DND-41 (cell line): ENCODE data around the gene EDN3.

Experiments used
- ATAC-seq: fragments of 200-7000 bp; cut with Tn5 transposase; 3 replicates; pipeline ENCODE4 v1.9.1; 2021; ENCODE audit warnings: low read depth; ENCODE audit not compliant: insufficient read depth
- DNase-seq: peaks from one replicate; pipeline ENCODE4 v3.0.0-alpha.2; 2020
- H2AFZ ChIP-seq: 2 replicates; pipeline ENCODE4 v1.6.0; 2012; ENCODE audit warnings: low read depth, low read length
- H3K27ac ChIP-seq: 2 replicates; pipeline ENCODE4 v1.5.1; 2012; ENCODE audit warnings: low read length, inconsistent platforms
- H3K27me3 ChIP-seq: fragments of 200-600 bp; sonication (generic); 2 replicates; pipeline ENCODE4 v1.6.0; 2012; ENCODE audit warnings: low read length, mild to moderate bottlenecking, inconsistent platforms; ENCODE audit not compliant: insufficient read depth, poor library complexity
- H3K36me3 ChIP-seq: 2 replicates; pipeline ENCODE4 v1.5.1; 2012; ENCODE audit warnings: low read length, inconsistent platforms; ENCODE audit not compliant: insufficient read depth
- H3K4me1 ChIP-seq: 2 replicates; pipeline ENCODE4 v1.5.1; 2012; ENCODE audit warnings: mild to moderate bottlenecking, low read length; ENCODE audit not compliant: insufficient read depth
- H3K4me2 ChIP-seq: 2 replicates; pipeline ENCODE4 v1.6.0; 2012; ENCODE audit warnings: mild to moderate bottlenecking, moderate library complexity, low read length, inconsistent platforms; ENCODE audit not compliant: insufficient read depth
- H3K4me3 ChIP-seq, 2 experiments: fragments of 200-600 bp in 1 of 2; shearing (Covaris generic) in 1 of 2; 2 replicates each; pipeline ENCODE4 v1.5.1; 2012 to 2016; ENCODE audit warnings: inconsistent platforms in 2 of 2, low read length in 2 of 2, mild to moderate bottlenecking in 2 of 2, low read depth in 1 of 2, moderate library complexity in 1 of 2
- H3K79me2 ChIP-seq: 2 replicates; pipeline ENCODE4 v1.6.0; 2012; ENCODE audit warnings: low read length, inconsistent platforms; ENCODE audit not compliant: insufficient read depth
- H3K9ac ChIP-seq: 2 replicates; pipeline ENCODE4 v1.6.0; 2012; ENCODE audit warnings: low read depth, mild to moderate bottlenecking, inconsistent platforms, low read length, moderate library complexity
- H3K9me3 ChIP-seq: 2 replicates; pipeline ENCODE4 v1.5.1; 2012; ENCODE audit warnings: low read length, moderate library complexity, mild to moderate bottlenecking, inconsistent platforms; ENCODE audit not compliant: insufficient read depth, severe bottlenecking
- H4K20me1 ChIP-seq: 2 replicates; pipeline ENCODE4 v1.6.0; 2012; ENCODE audit warnings: low read length; ENCODE audit not compliant: insufficient read depth
- EZH2 ChIP-seq: IDR thresholded peaks from 3 replicates; pipeline ENCODE4 v1.6.1; 2012; ENCODE audit warnings: borderline replicate concordance, low read depth, mild to moderate bottlenecking, moderate library complexity, low read length, inconsistent platforms; ENCODE audit not compliant: severe bottlenecking
- TF ChIP-seq, protein P1 (sequence below): IDR thresholded peaks from 2 replicates; pipeline ENCODE4 v1.5.1; 2012; ENCODE audit warnings: borderline replicate concordance, low read length, moderate library complexity, mild to moderate bottlenecking; ENCODE audit not compliant: poor library complexity, severe bottlenecking; ENCODE audit errors: extremely low read depth

EDN3 gene

GRCh38 chr20:59371431-59371830, 71.0 kb downstream of the EDN3 start:
- H3K27me3 ChIP-seq, result peaks cover 5% of the 10 kb centered on the region
- H3K4me1 ChIP-seq, result no peaks in the 10 kb centered on the region
- DNase-seq, result no peak
- no peak overlapping the region for H3K4me3 ChIP-seq
- H3K27ac ChIP-seq, result no peak overlapping the region
- H3K79me2 ChIP-seq, result no peaks in the 10 kb centered on the region
- no peak for TF ChIP-seq EZH2
- TF ChIP-seq, protein P1, sequence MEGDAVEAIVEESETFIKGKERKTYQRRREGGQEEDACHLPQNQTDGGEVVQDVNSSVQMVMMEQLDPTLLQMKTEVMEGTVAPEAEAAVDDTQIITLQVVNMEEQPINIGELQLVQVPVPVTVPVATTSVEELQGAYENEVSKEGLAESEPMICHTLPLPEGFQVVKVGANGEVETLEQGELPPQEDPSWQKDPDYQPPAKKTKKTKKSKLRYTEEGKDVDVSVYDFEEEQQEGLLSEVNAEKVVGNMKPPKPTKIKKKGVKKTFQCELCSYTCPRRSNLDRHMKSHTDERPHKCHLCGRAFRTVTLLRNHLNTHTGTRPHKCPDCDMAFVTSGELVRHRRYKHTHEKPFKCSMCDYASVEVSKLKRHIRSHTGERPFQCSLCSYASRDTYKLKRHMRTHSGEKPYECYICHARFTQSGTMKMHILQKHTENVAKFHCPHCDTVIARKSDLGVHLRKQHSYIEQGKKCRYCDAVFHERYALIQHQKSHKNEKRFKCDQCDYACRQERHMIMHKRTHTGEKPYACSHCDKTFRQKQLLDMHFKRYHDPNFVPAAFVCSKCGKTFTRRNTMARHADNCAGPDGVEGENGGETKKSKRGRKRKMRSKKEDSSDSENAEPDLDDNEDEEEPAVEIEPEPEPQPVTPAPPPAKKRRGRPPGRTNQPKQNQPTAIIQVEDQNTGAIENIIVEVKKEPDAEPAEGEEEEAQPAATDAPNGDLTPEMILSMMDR, result no peak
- no peaks in the 10 kb centered on the region for H4K20me1 ChIP-seq
- no peak for ATAC-seq
- H2AFZ ChIP-seq, result no peak overlapping the region
- H3K9ac ChIP-seq, result no peak overlapping the region
- no peaks in the 10 kb centered on the region for H3K9me3 ChIP-seq
- H3K36me3 ChIP-seq, result no peaks in the 10 kb centered on the region
- H3K4me2 ChIP-seq, result no peak overlapping the region

DNA sequence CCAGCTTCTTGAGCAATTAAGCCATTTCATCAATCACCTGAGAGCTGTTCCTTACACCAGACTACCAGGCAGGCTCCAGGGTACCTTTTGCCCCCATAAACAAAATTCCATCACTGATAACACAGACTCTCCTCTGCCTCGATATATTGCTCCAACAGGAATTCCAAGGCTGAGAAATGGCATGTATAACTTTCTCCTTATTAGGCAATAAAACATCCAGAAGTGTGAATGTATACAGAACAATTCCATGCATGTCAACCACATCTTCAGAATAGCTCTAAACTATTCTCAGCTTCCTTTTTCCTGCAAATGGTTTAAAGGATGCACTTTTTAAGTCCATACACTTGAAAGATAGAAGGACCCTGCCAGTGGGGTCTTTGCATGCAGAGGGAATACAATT, 73.8 kb downstream of the EDN3 start:
- Histone ChIP-seq H3K27ac (no peak overlapping the region), H2AFZ (no peak overlapping the region), H3K4me2 (no peak overlapping the region), H3K9me3 (no peaks in the 10 kb centered on the region), H4K20me1 (no peaks in the 10 kb centered on the region; the same call in 1 of the 2 replicates), H3K4me3 (no peak overlapping the region), H3K79me2 (no peaks in the 10 kb centered on the region), H3K36me3 (no peaks in the 10 kb centered on the region), H3K27me3 (peaks cover 5% of the 10 kb centered on the region), H3K9ac (no peak overlapping the region), H3K4me1 (no peaks in the 10 kb centered on the region)
- no peak for ATAC-seq
- TF ChIP-seq, protein P1, result no peak
- no peak for TF ChIP-seq EZH2
- DNase-seq, result no peak

GRCh38 chr20:59375541-59375940, 75.1 kb downstream of the EDN3 start:
- Histone ChIP-seq H3K9me3 (no peaks in the 10 kb centered on the region), H3K4me2 (no peak overlapping the region), H2AFZ (no peak overlapping the region), H3K27ac (no peak overlapping the region), H3K27me3 (peaks cover 8% of the 10 kb centered on the region), H3K4me3 (no peak overlapping the region), H3K36me3 (no peaks in the 10 kb centered on the region), H3K4me1 (no peaks in the 10 kb centered on the region), H4K20me1 (no peaks in the 10 kb centered on the region; the same call in 1 of the 2 replicates), H3K9ac (no peak overlapping the region), H3K79me2 (no peaks in the 10 kb centered on the region)
- no peak for TF ChIP-seq EZH2
- TF ChIP-seq, protein P1, result no peak
- ATAC-seq (no peak), DNase-seq (no peak)
